ENCODE results near the gene MYO5B. TPM values are rescaled to one million over a fixed set of nuclear protein-coding genes. Genes with fewer than 3 reads are reported as not detected.

MYO5B gene
- total and polyA plus RNA-seq, 9 of the 15 experiments (the other 6 are each of a cell fraction or from before 2014, with no cell fraction given) = 0.07 to 0.42 (median 0.28) TPM

DNA sequence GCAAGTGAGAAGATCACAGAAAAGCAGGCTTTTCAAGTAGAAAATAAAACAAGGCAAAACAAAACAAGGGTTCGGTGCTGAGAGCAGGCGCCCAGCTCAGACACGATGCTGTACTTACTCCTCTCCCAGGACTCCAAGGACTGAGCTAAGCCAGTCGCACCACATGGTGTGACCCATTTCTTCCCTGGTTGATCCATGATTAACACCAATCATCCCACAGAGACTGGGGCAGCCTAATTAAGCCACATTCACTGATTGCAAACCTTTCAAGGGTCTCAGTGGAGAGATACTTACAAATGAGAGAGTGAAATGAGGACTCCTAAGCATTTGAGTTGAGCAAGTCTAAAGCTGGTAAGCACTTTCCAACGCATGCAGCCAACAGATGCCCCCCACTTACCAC lies 155.2 kb downstream of the MYO5B start:
- Histone ChIP-seq H3K9me1 (ENCODE audit: control insufficient read depth, insufficient read depth, low read length) (no peaks in the 10 kb centered on the region), H3K4me2 (ENCODE audit: insufficient read depth, low read length) (no peak overlapping the region), H3K79me2 (ENCODE audit: control insufficient read depth, insufficient read depth, low read length) (no peaks in the 10 kb centered on the region), H3K4me1 (replicated peaks in 1 of 2; ENCODE audit: control insufficient read depth in 2 of 2, insufficient read depth in 2 of 2, low read length in 2 of 2) (no peaks in the 10 kb centered on the region), H3K9ac (ENCODE audit: insufficient read depth in 1 of 2, low read depth in 2 of 2, low read length in 2 of 2) (no peak overlapping the region), H3K9me3 (replicated peaks; ENCODE audit: control insufficient read depth, insufficient read depth, low read depth, low read length) (no peaks in the 10 kb centered on the region), H3K36me3 (ENCODE audit: control insufficient read depth, insufficient read depth, low read length) (no peaks in the 10 kb centered on the region), H2AFZ (ENCODE audit: low read depth, low read length) (no peak overlapping the region), H3K27ac (ENCODE audit: extremely low read depth, low read depth, low read length) (no peak overlapping the region), H4K20me1 (replicated peaks; ENCODE audit: control insufficient read depth, insufficient read depth, low read length) (no peaks in the 10 kb centered on the region), H3K27me3 (ENCODE audit: control insufficient read depth in 2 of 2, insufficient read depth in 2 of 2, low read length in 2 of 2) (peaks cover 0 to 11% of the 10 kb centered on the region in 2 experiments; a peak in 2 of 5 replicates), H3K4me3 (no peak overlapping the region)
- POLR2A ChIA-PET = no interaction called here
- BruUV-seq (replicated peaks) = no TSS peak
- 4% methylated on average over 5 of the region's 5 CpGs for WGBS (ENCODE audit: insufficient coverage, low coverage, missing lambda C conversion rate)
- in situ Hi-C loops (cut with MboI) = no loop called here
- ATAC-seq = no peak
- TF ChIP-seq PML (IDR thresholded peaks at IDR 0.05; ENCODE audit: low read length) (no peak), ZNF232 (CRISPR knock-in tag; IDR thresholded peaks at IDR 0.05) (no peak), ZNF561 (CRISPR knock-in tag; conservative IDR thresholded peaks at IDR 0.05) (no peak), TAF1 (IDR thresholded peaks at IDR 0.05; ENCODE audit: control insufficient read depth, extremely low read depth, insufficient read depth, low read length, severe bottlenecking) (no peak)
- CTCF ChIA-PET (ENCODE audit: low intra/inter-chr PET ratio) = no interaction called here
- no peak for DNase-seq (ENCODE audit: extremely low read depth in 1 of 4, low spot score in 3 of 4)
- intact Hi-C loops (cut with micrococcal nuclease) = no loop called here
- no peak for FAIRE-seq

DNA sequence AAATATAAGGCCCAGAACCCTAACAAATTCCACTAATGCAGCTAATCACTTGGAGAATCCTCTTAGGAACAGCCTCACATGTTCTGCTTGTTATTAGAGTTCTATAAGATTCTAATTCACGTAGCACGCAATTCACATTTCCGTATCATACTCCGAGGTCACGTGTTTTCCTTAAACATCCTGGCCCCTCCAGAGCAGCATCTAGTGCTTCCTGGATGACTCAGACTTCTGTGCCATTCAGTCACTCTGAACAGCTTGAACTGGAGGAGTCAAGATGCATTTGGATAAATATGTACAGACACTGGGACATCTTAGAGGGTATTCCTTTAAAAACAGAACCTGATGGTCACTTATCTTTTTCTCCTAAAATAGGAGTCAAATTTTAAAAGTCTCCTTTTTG lies 156.5 kb downstream of the MYO5B start:
- Histone ChIP-seq H3K36me3 (ENCODE audit: control insufficient read depth, insufficient read depth, low read length) (no peaks in the 10 kb centered on the region), H3K9ac (ENCODE audit: insufficient read depth in 1 of 2, low read depth in 2 of 2, low read length in 2 of 2) (no peak overlapping the region), H3K9me3 (replicated peaks; ENCODE audit: control insufficient read depth, insufficient read depth, low read depth, low read length) (no peaks in the 10 kb centered on the region), H3K27ac (ENCODE audit: extremely low read depth, low read depth, low read length) (no peak overlapping the region), H3K4me1 (replicated peaks in 1 of 2; ENCODE audit: control insufficient read depth in 2 of 2, insufficient read depth in 2 of 2, low read length in 2 of 2) (no peaks in the 10 kb centered on the region), H3K4me3 (no peak overlapping the region), H4K20me1 (replicated peaks; ENCODE audit: control insufficient read depth, insufficient read depth, low read length) (no peaks in the 10 kb centered on the region), H2AFZ (ENCODE audit: low read depth, low read length) (peak overlapping the region; percentile 32; the same call in 1 of the 2 replicates), H3K79me2 (ENCODE audit: control insufficient read depth, insufficient read depth, low read length) (no peaks in the 10 kb centered on the region), H3K9me1 (ENCODE audit: control insufficient read depth, insufficient read depth, low read length) (no peaks in the 10 kb centered on the region), H3K4me2 (ENCODE audit: insufficient read depth, low read length) (no peak overlapping the region; the same call in 1 of the 2 replicates), H3K27me3 (ENCODE audit: control insufficient read depth in 2 of 2, insufficient read depth in 2 of 2, low read length in 2 of 2) (peaks cover 0 to 11% of the 10 kb centered on the region in 2 experiments; a peak in 2 of 5 replicates)
- 7% methylated on average over 5 of the region's 5 CpGs for WGBS (ENCODE audit: insufficient coverage, low coverage, missing lambda C conversion rate)
- peak; percentile 56 for ATAC-seq
- FAIRE-seq = no peak
- ChIA-PET CTCF (ENCODE audit: low intra/inter-chr PET ratio) (no interaction called here), POLR2A (no interaction called here)
- peak in 2 of 4 experiments; percentile 11 to 14 for DNase-seq (ENCODE audit: extremely low read depth in 1 of 4, low spot score in 3 of 4)
- intact Hi-C loops (cut with micrococcal nuclease) = no loop called here
- no TSS peak for BruUV-seq (replicated peaks)
- in situ Hi-C loops (cut with MboI) = no loop called here
- TF ChIP-seq FOXK2 (conservative IDR thresholded peaks at IDR 0.05 in 1 of 2, IDR thresholded peaks at IDR 0.05 in 1 of 2; ENCODE audit: low read depth in 2 of 2) (no peak), HNRNPK (IDR thresholded peaks at IDR 0.05; ENCODE audit: low read depth, low read length, poor library complexity, severe bottlenecking) (no peak), KAT2B (IDR thresholded peaks at IDR 0.05; ENCODE audit: low read depth, low read length) (no peak), POLR2B (IDR thresholded peaks at IDR 0.05; ENCODE audit: low read depth, partially characterized antibody) (no peak), SMC3 (conservative IDR thresholded peaks at IDR 0.05; ENCODE audit: insufficient read depth, low read depth, low read length) (no peak), NRF1 (conservative IDR thresholded peaks at IDR 0.05 in 1 of 2, IDR thresholded peaks at IDR 0.05 in 1 of 2) (no peak), ZNF133 (CRISPR knock-in tag; IDR thresholded peaks at IDR 0.05) (no peak), POLR2AphosphoS5 (IDR thresholded peaks at IDR 0.05; ENCODE audit: control insufficient read depth, insufficient read depth, low read depth, low read length) (no peak)
- TF ChIP-seq, protein P1, sequence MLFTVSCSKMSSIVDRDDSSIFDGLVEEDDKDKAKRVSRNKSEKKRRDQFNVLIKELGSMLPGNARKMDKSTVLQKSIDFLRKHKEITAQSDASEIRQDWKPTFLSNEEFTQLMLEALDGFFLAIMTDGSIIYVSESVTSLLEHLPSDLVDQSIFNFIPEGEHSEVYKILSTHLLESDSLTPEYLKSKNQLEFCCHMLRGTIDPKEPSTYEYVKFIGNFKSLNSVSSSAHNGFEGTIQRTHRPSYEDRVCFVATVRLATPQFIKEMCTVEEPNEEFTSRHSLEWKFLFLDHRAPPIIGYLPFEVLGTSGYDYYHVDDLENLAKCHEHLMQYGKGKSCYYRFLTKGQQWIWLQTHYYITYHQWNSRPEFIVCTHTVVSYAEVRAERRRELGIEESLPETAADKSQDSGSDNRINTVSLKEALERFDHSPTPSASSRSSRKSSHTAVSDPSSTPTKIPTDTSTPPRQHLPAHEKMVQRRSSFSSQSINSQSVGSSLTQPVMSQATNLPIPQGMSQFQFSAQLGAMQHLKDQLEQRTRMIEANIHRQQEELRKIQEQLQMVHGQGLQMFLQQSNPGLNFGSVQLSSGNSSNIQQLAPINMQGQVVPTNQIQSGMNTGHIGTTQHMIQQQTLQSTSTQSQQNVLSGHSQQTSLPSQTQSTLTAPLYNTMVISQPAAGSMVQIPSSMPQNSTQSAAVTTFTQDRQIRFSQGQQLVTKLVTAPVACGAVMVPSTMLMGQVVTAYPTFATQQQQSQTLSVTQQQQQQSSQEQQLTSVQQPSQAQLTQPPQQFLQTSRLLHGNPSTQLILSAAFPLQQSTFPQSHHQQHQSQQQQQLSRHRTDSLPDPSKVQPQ (CRISPR knock-in tag; IDR thresholded peaks at IDR 0.05; ENCODE audit: borderline replicate concordance) = no peak
